Thyroid gland (tissue), 4 donors: ENCODE results near the gene UGT3A2.
"Not testable (repeated sequence)": the region's sequence is repeated elsewhere in the genome, so short reads cannot be mapped to it uniquely, and the experiment has no call there.

ENCODE experiments used
- CTCF ChIP-seq, 6 experiments: fragments of 200-600 bp in 3 of 6; fragments of 450-650 bp in 3 of 6; sonication (generic) in 3 of 6; IDR thresholded peaks; one replicate each; pipeline ENCODE4 v1.5.1; 2016 to 2019; ENCODE audit warnings: antibody characterized with exemption in 6 of 6, mild to moderate bottlenecking in 2 of 6, inconsistent platforms in 1 of 6, moderate library complexity in 1 of 6
- POLR2A ChIP-seq, 2 donors: fragments of 450-650 bp; IDR thresholded peaks; one replicate each; pipeline ENCODE4 v1.6.1; 2017; ENCODE audit warnings: antibody characterized with exemption in 2 of 2, mild to moderate bottlenecking in 2 of 2, moderate library complexity in 1 of 2

- not testable (repeated sequence) for TF ChIP-seq CTCF, POLR2A (IDR thresholded peaks at IDR 0.05)
These were observed 32.0 kb downstream of the UGT3A2 start for GRCh38 chr5:36034536-36035134.
